Osteocyte (in vitro differentiated cells): ENCODE results near the gene ZNF785. TPM values are rescaled to one million over a fixed set of nuclear protein-coding genes. Genes with fewer than 3 reads are reported as not detected.

Source experiments
- DNase-seq: peaks from one replicate; pipeline ENCODE4 v3.0.0; 2021; ENCODE audit warnings: mixed read lengths; ENCODE audit not compliant: unreplicated experiment; ENCODE audit errors: extremely low spot score
- H3K27ac Mint-ChIP-seq: one replicate; pipeline ENCODE4 v1.8.0; 2021; ENCODE audit warnings: mild to moderate bottlenecking, mixed read lengths; ENCODE audit not compliant: unreplicated experiment
- H3K27me3 Mint-ChIP-seq: one replicate; pipeline ENCODE4 v1.8.0; 2021; ENCODE audit warnings: mixed read lengths; ENCODE audit not compliant: unreplicated experiment
- H3K36me3 Mint-ChIP-seq: one replicate; pipeline ENCODE4 v1.8.0; 2021; ENCODE audit warnings: mixed read lengths; ENCODE audit not compliant: unreplicated experiment
- H3K4me1 Mint-ChIP-seq: one replicate; pipeline ENCODE4 v1.8.0; 2021; ENCODE audit warnings: mixed read lengths; ENCODE audit not compliant: unreplicated experiment
- H3K4me3 Mint-ChIP-seq: one replicate; pipeline ENCODE4 v1.8.0; 2021; ENCODE audit warnings: mild to moderate bottlenecking, moderate library complexity, mixed read lengths; ENCODE audit not compliant: unreplicated experiment
- H3K9me3 Mint-ChIP-seq: one replicate; pipeline ENCODE4 v1.8.0; 2021; ENCODE audit warnings: mixed read lengths; ENCODE audit not compliant: unreplicated experiment
- CTCF ChIP-seq: fragments of 200-600 bp; sonication (generic); IDR thresholded peaks from 2 replicates; pipeline ENCODE4 v1.5.0; 2021; ENCODE audit warnings: antibody characterized with exemption, mild to moderate bottlenecking, moderate library complexity
- total RNA-seq: library from RNA; stranded (reverse); gene quantifications from 2 replicates; pipeline ENCODE4 v1.2.1, GENCODE V29; 2021

The ZNF785 gene
- total RNA-seq, 1 donor from 2014 or later = 19.8 TPM

GRCh38 chr16:30554557-30555314 is 30.8 kb downstream of the ZNF785 start:
- no peak for TF ChIP-seq CTCF
- no peak overlapping the region for H3K4me3 Mint-ChIP-seq
- H3K36me3 Mint-ChIP-seq = peaks cover 17% of the 10 kb centered on the region
- no peaks in the 10 kb centered on the region for H3K9me3 Mint-ChIP-seq
- H3K27me3 Mint-ChIP-seq = no peaks in the 10 kb centered on the region
- no peak for DNase-seq
- peaks cover 21% of the 10 kb centered on the region for H3K4me1 Mint-ChIP-seq
- H3K27ac Mint-ChIP-seq = no peak overlapping the region

GRCh38 chr16:30553393-30553899 is 32.1 kb downstream of the ZNF785 start:
- Mint-ChIP-seq H3K4me3 (no peak overlapping the region), H3K27ac (no peak overlapping the region), H3K4me1 (peaks cover 13% of the 10 kb centered on the region)

GRCh38 chr16:30552956-30553355 is 32.5 kb downstream of the ZNF785 start:
- peaks cover 17% of the 10 kb centered on the region for H3K36me3 Mint-ChIP-seq
- TF ChIP-seq CTCF = no peak
- H3K9me3 Mint-ChIP-seq = no peaks in the 10 kb centered on the region
- H3K4me1 Mint-ChIP-seq = peaks cover 13% of the 10 kb centered on the region
- no peak for DNase-seq
- no peak overlapping the region for H3K27ac Mint-ChIP-seq
- no peaks in the 10 kb centered on the region for H3K27me3 Mint-ChIP-seq
- no peak overlapping the region for H3K4me3 Mint-ChIP-seq

More at GRCh38 chr16:30553393-30553899, 32.1 kb downstream of the ZNF785 start:
- Mint-ChIP-seq H3K27me3 (no peaks in the 10 kb centered on the region), H3K36me3 (peaks cover 17% of the 10 kb centered on the region), H3K9me3 (no peaks in the 10 kb centered on the region)
- no peak for TF ChIP-seq CTCF
- no peak for DNase-seq

- Mint-ChIP-seq H3K27me3 (no peaks in the 10 kb centered on the region), H3K4me1 (peaks cover 7% of the 10 kb centered on the region), H3K27ac (no peak overlapping the region), H3K36me3 (peaks cover 17% of the 10 kb centered on the region), H3K9me3 (no peaks in the 10 kb centered on the region), H3K4me3 (no peak overlapping the region)
- no peak for DNase-seq
- no peak for TF ChIP-seq CTCF
Measured at GRCh38 chr16:30551781-30552180, 33.7 kb downstream of the ZNF785 start.

GRCh38 chr16:30548416-30549253 is 36.9 kb downstream of the ZNF785 start:
- no peaks in the 10 kb centered on the region for H3K4me1 Mint-ChIP-seq
- H3K36me3 Mint-ChIP-seq = peaks cover 7% of the 10 kb centered on the region
- no peak overlapping the region for H3K4me3 Mint-ChIP-seq
- H3K27ac Mint-ChIP-seq = no peak overlapping the region
- TF ChIP-seq CTCF = no peak
- no peak for DNase-seq
- H3K9me3 Mint-ChIP-seq = no peaks in the 10 kb centered on the region
- H3K27me3 Mint-ChIP-seq = no peaks in the 10 kb centered on the region
